GM23338 (cell line): Measurements from ENCODE around the gene CCDC102A.

ENCODE experiments used
- CREB1 ChIP-seq: fragments of 250-450 bp; sonication (Bioruptor Pico); IDR thresholded peaks from 2 replicates; pipeline ENCODE4 v1.5.0; 2020; ENCODE audit warnings: low read depth, mild to moderate bottlenecking, moderate library complexity
- EZH2 ChIP-seq: fragments of 200-600 bp; sonication (generic); IDR thresholded peaks from one replicate; pipeline ENCODE4 v1.8.0; 2017; ENCODE audit warnings: antibody characterized with exemption, mild to moderate bottlenecking, low read depth; ENCODE audit not compliant: unreplicated experiment
- EZH2phosphoT487 ChIP-seq: fragments of 200-600 bp; sonication (generic); IDR thresholded peaks from one replicate; pipeline ENCODE4 v1.8.1; 2018; ENCODE audit warnings: antibody characterized with exemption; ENCODE audit not compliant: unreplicated experiment
- JUNB ChIP-seq: IDR thresholded peaks from one replicate; pipeline ENCODE4 v1.6.1; 2016; ENCODE audit warnings: antibody characterized with exemption; ENCODE audit not compliant: unreplicated experiment
- NANOG ChIP-seq: IDR thresholded peaks from 2 replicates; pipeline ENCODE4 v1.6.1; 2016; ENCODE audit warnings: antibody characterized with exemption, borderline replicate concordance
- POLR2AphosphoS5 ChIP-seq: IDR thresholded peaks from 2 replicates; pipeline ENCODE4 v1.6.1; 2016; ENCODE audit warnings: antibody characterized with exemption, low read depth
- REST ChIP-seq: IDR thresholded peaks from one replicate; pipeline ENCODE4 v1.6.1; 2018; ENCODE audit warnings: antibody characterized with exemption; ENCODE audit not compliant: unreplicated experiment
- STAT1 ChIP-seq: IDR thresholded peaks from one replicate; pipeline ENCODE4 v1.6.1; 2016; ENCODE audit warnings: antibody characterized with exemption; ENCODE audit not compliant: unreplicated experiment
- ZNF331 ChIP-seq: fragments of 250-450 bp; sonication (Bioruptor Pico); IDR thresholded peaks from 2 replicates; pipeline ENCODE4 v1.5.0; 2020; ENCODE audit warnings: low read depth, mild to moderate bottlenecking, moderate library complexity
- ZNF462 ChIP-seq: fragments of 250-450 bp; sonication (Bioruptor Pico); IDR thresholded peaks from 2 replicates; pipeline ENCODE4 v1.5.0; 2020; ENCODE audit warnings: mild to moderate bottlenecking, moderate library complexity
- TF ChIP-seq, protein P1 (sequence below), 2 experiments: fragments of 200-600 bp in 1 of 2; sonication (generic) in 1 of 2; conservative IDR thresholded peaks; 2 replicates each; pipeline versions ENCODE4 v1.5.1 to v1.6.1; 2016 to 2017; ENCODE audit warnings: antibody characterized with exemption in 2 of 2, low read depth in 2 of 2, mild to moderate bottlenecking in 2 of 2, moderate library complexity in 1 of 2
- TF ChIP-seq, protein P2 (sequence below): IDR thresholded peaks from 2 replicates; pipeline ENCODE4 v1.6.1; 2016; ENCODE audit warnings: antibody characterized with exemption

- TF ChIP-seq POLR2AphosphoS5 (no peak), EZH2 (no peak), REST (no peak), ZNF331 (CRISPR knock-in tag) (no peak), NANOG (no peak), CREB1 (CRISPR knock-in tag) (no peak), JUNB (no peak), ZNF462 (no peak), STAT1 (no peak), EZH2phosphoT487 (no peak)
- TF ChIP-seq, protein P1, sequence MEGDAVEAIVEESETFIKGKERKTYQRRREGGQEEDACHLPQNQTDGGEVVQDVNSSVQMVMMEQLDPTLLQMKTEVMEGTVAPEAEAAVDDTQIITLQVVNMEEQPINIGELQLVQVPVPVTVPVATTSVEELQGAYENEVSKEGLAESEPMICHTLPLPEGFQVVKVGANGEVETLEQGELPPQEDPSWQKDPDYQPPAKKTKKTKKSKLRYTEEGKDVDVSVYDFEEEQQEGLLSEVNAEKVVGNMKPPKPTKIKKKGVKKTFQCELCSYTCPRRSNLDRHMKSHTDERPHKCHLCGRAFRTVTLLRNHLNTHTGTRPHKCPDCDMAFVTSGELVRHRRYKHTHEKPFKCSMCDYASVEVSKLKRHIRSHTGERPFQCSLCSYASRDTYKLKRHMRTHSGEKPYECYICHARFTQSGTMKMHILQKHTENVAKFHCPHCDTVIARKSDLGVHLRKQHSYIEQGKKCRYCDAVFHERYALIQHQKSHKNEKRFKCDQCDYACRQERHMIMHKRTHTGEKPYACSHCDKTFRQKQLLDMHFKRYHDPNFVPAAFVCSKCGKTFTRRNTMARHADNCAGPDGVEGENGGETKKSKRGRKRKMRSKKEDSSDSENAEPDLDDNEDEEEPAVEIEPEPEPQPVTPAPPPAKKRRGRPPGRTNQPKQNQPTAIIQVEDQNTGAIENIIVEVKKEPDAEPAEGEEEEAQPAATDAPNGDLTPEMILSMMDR (conservative IDR thresholded peaks at IDR 0.05; ENCODE audit: low read depth in 2 of 2) = no peak
- TF ChIP-seq, protein P2, sequence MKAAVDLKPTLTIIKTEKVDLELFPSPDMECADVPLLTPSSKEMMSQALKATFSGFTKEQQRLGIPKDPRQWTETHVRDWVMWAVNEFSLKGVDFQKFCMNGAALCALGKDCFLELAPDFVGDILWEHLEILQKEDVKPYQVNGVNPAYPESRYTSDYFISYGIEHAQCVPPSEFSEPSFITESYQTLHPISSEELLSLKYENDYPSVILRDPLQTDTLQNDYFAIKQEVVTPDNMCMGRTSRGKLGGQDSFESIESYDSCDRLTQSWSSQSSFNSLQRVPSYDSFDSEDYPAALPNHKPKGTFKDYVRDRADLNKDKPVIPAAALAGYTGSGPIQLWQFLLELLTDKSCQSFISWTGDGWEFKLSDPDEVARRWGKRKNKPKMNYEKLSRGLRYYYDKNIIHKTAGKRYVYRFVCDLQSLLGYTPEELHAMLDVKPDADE = no peak
Observed at GRCh38 chr16:57504491-57504890, 31.9 kb downstream of the CCDC102A start.
